IPS DF 6.9 (cell line): ENCODE measurements around the gene GABPA.

Source experiments
- DNase-seq: peaks from one replicate; pipeline ENCODE4 v3.0.0-alpha.2; 2013; ENCODE audit warnings: low read depth, low spot score
- H3K27ac ChIP-seq: one replicate; pipeline ENCODE4 v1.5.1; 2013; ENCODE audit warnings: low read length, control low read depth
- H3K27me3 ChIP-seq: 2 replicates; pipeline ENCODE4 v1.6.1; 2013; ENCODE audit warnings: mild to moderate bottlenecking, low read length; ENCODE audit not compliant: control insufficient read depth, insufficient read depth
- H3K36me3 ChIP-seq: 2 replicates; pipeline ENCODE4 v1.6.1; 2013; ENCODE audit warnings: low read length; ENCODE audit not compliant: control insufficient read depth, insufficient read depth
- H3K4me1 ChIP-seq: 2 replicates; pipeline ENCODE4 v1.6.1; 2013; ENCODE audit warnings: low read length; ENCODE audit not compliant: control insufficient read depth, insufficient read depth
- H3K4me3 ChIP-seq: 2 replicates; pipeline ENCODE4 v1.5.1; 2013; ENCODE audit warnings: mild to moderate bottlenecking, low read length
- H3K9me3 ChIP-seq: 2 replicates; pipeline ENCODE4 v1.6.1; 2013; ENCODE audit warnings: low read length, inconsistent platforms; ENCODE audit not compliant: control insufficient read depth, insufficient read depth
- WGBS: extraction: QIAGEN DNeasy Blood & Tissue Kit; methylation state at CpG from one replicate; pipeline ENCODE4 v1.1.7; 2013; ENCODE audit warnings: mixed read lengths, missing lambda C conversion rate; ENCODE audit not compliant: insufficient read length, insufficient coverage; 5-methylcytosine and 5-hydroxymethylcytosine counted together

The GABPA gene

GRCh38 chr21:25809013-25809412 lies 74.2 kb downstream of the GABPA start:
- Histone ChIP-seq H3K4me3 (no peak overlapping the region), H3K27me3 (no peaks in the 10 kb centered on the region), H3K27ac (no peak overlapping the region), H3K36me3 (no peaks in the 10 kb centered on the region), H3K9me3 (no peaks in the 10 kb centered on the region), H3K4me1 (no peaks in the 10 kb centered on the region)
- DNase-seq: no peak

DNA sequence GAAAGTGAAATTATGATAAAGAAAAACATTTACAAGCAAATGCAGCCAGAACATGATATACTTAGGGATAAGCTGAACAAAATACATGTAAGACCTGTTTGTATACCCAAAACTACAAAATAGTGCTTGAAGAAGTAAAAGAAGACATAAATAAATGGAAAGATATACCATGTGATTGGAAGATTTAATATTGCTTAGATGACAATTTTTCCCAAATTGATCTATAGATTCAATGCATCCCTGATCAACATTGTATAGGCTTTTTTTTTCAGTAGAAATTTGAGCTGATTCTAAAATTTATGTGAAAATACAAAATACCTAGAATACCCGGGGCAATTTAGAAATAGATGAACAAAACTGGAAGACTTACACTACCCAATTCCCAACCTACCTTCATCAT lies 76.4 kb downstream of the GABPA start:
- no peak overlapping the region for H3K4me3 ChIP-seq
- no peak for DNase-seq
- H3K9me3 ChIP-seq: no peaks in the 10 kb centered on the region
- no peaks in the 10 kb centered on the region for H3K27me3 ChIP-seq
- H3K36me3 ChIP-seq: no peaks in the 10 kb centered on the region
- H3K27ac ChIP-seq: no peak overlapping the region
- H3K4me1 ChIP-seq: no peaks in the 10 kb centered on the region
- WGBS: no CpG with 5 or more reads among the region's 1 CpG

DNA sequence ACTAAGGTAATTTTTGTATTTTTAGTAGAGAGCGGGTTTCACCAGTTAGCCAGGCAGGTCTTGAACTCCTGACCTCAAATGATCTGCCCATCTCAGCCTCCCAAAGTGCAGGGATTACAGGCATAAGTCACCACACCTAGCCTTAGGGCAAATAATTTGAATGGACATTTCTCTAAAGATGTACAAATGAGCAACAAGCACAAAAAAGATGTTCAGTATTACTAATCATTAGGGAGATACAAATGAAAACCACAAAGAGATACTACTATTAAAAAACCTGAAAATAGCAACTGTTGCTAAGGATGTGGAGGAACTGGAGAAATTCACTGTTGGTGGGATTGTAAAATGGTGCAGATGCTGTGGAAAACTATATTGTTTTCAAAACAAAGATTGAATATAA lies 79.1 kb downstream of the GABPA start:
- Histone ChIP-seq H3K27me3 (no peaks in the 10 kb centered on the region), H3K9me3 (no peaks in the 10 kb centered on the region; the same call in 1 of the 2 replicates), H3K4me3 (no peak overlapping the region), H3K4me1 (no peaks in the 10 kb centered on the region), H3K27ac (no peak overlapping the region), H3K36me3 (no peaks in the 10 kb centered on the region)
- DNase-seq: no peak
- no CpG with 5 or more reads among the region's 1 CpG for WGBS

- no peaks in the 10 kb centered on the region; the same call in 1 of the 2 replicates for H3K9me3 ChIP-seq
- H3K4me1 ChIP-seq: no peaks in the 10 kb centered on the region
- H3K4me3 ChIP-seq: no peak overlapping the region
- no peaks in the 10 kb centered on the region for H3K27me3 ChIP-seq
- H3K36me3 ChIP-seq: no peaks in the 10 kb centered on the region
- WGBS: no CpG with 5 or more reads among the region's 5 CpGs
- no peak for DNase-seq
- H3K27ac ChIP-seq: no peak overlapping the region
These were observed 83.3 kb downstream of the GABPA start for GRCh38 chr21:25818121-25818520.

DNA sequence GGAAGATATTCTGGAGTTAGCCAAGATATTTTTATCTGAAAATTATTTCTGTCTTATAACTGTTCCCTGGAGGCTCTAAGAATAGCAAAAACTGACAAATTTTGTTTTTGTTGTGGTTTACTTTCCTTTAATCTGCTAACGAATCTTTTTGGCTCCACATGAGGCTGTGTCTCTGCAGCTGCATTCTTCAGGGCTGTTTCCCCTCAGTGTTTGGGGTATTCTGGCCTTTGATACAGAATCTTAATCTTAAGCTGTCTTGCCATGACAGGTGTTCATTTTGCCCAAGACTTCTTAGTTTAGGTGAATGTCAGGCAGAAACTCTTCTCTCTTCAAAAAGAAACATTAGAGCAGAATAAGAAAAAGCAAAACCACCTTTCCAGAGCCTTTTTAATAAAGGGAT lies 83.8 kb downstream of the GABPA start:
- DNase-seq: no peak
- no peak overlapping the region for H3K4me3 ChIP-seq
- no peaks in the 10 kb centered on the region; the same call in 1 of the 2 replicates for H3K9me3 ChIP-seq
- no peaks in the 10 kb centered on the region for H3K4me1 ChIP-seq
- H3K27ac ChIP-seq: no peak overlapping the region
- H3K27me3 ChIP-seq: no peaks in the 10 kb centered on the region
- no CpG with 5 or more reads among the region's 1 CpG for WGBS
- H3K36me3 ChIP-seq: no peaks in the 10 kb centered on the region
